GM18909 (cell line): ENCODE measurements around the gene LOXL4.

Source experiments
- ATAC-seq: cut with Tn5 transposase; IDR thresholded peaks from one replicate; pipeline ENCODE4 v1.9.1; 2021; ENCODE audit warnings: mild to moderate bottlenecking; ENCODE audit not compliant: unreplicated experiment, poor library complexity

LOXL4 gene

DNA sequence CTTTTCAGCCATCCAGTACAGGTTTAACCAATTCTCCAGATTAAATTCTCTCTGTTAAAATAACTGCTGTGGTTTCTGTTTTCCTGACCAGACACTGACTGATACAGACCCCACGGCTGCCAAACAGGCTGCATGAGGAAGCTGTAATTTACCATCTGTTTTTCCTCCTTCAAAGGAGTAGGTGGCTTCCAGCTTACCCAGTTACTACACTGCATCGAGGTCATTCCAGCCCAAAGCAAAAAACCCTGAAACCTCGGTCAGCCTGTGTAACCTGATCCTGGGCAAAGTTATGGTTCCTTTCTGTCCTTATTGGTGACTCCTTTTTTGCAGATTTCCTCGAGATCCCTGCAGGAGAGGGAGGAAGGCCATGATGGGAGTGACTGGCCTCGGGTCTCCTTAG lies 27.9 kb upstream of the LOXL4 start:
- ATAC-seq = no peak

DNA sequence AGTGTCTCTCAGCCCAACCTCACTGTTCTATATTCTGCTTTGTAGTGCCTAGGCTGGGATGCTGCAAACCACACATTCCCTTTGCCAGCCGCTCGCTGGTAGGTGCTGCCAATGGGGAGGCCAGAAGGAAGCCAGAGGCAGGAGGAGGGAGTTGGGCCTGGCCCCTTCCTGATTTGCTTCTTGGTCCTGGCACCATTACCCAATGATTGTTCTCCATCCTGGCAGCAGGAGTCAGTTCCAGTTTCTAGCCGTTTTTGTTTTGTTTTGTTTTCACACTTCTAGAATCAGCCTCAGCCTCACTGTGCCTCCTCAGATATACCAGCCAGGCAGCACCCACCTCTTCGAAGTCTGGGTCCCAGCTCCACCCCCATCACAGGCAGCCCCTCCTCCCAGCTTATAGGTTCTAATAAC lies 27.4 kb upstream of the LOXL4 start:
- ATAC-seq = no peak

DNA sequence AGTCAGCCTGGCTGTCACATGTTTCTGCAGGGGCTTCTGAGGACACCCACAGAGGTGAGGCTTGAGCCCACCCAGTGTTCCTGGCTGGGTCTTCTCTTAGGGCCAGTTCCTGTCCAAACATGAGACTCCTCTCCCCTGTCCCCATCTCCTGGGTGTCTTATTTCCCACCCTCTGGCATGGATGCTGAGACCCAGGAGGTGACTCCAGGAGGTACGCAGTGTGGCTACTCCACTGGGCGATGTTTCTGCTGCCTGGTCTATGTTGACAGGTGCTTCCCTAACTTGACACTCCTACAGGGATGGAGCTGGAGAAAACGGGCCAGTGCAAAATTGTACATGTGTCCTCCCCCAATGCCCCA lies 26.3 kb upstream of the LOXL4 start:
- ATAC-seq = no peak

DNA sequence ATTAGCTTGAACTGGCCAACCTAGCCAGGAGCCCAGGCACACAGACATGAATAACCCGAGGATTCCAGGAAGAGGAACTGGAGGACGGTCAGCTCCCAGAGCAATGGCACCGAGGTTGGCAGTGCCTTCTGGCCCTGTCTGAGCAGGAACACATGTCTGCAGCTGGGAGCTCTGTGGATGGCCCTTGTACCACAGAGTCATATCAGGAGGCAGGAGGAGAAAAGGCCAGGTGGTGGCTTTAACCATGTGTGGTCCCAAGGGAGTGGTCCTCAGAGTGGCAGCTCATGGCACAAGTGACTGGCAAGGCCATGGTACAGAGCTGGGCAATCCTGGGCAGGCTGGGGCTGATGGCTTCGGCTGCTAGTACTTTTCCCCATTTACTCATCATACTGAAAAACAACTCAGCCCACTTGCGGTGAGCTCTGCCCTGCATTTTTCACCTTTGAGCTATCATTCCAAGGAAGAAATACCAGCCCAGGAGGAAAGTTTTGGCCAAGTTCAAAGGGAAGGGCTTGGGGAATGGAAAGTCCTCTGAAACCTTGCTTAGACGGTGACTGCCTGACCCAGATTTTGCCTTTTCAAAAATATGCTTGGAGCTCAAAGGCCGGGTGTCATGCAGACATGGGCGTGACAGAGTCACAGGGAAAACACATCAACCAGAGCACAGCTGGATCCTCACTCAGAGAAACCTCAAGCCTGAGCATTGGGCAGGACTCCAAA lies 25.7 kb upstream of the LOXL4 start:
- no peak for ATAC-seq

DNA sequence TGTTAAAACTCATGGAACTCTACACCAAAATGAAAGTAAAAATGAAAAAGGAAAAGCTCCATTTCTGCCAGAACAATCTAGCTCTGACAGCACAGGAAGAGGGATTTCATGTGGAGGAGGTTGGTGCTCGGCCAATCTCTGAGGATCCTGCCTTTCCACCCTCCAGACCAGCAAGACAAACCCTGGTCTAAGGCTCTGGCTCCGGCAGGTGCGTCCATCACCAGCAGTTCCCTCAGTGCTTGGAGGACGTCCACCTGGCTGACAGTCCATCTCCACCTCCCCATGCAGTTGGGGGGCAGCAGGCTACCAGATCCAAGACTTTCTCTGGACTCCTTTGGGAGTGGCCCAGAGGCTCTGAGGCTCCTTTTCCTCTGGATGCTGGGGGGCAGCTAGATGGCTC lies 25.0 kb upstream of the LOXL4 start:
- no peak for ATAC-seq

DNA sequence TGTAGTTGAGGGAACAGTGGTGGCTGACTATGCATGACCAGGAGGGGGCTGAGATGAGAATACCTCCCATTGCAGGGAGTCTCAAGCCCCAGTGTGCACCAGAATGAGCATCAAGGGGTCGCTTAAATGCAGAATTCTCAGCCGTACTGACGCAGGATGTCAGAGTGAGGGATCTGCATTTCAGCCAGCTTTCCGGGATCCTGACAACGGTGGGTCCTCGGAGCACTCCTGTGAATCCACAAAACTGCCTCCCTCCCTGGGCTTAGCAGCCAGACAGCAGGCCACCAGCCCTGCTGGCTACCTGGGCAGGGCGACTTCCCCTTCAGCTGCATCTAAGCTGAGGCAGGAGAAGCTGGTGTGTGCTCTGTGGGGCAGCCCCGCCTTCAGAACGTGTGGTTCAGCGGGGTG lies 21.8 kb upstream of the LOXL4 start:
- ATAC-seq = no peak

DNA sequence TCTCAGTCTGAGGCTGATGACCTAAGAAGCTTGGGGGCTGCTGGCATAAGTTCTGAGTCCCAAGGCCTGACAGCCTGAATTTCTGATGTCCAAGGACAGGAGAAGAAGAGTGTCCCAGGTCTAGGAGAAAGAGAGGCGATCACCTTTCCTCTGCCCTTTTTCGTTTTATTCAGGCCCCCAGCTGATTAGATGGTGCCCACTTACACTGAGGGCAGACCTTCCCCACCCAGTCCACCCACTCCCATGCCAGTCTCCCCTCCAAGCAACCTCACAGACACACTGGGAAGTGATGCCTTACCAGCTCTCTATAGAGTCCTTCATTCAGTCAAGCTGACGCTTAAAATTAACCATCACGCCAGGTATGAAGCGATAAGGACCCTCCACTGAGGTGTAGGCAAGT lies 19.3 kb upstream of the LOXL4 start:
- ATAC-seq = no peak

DNA sequence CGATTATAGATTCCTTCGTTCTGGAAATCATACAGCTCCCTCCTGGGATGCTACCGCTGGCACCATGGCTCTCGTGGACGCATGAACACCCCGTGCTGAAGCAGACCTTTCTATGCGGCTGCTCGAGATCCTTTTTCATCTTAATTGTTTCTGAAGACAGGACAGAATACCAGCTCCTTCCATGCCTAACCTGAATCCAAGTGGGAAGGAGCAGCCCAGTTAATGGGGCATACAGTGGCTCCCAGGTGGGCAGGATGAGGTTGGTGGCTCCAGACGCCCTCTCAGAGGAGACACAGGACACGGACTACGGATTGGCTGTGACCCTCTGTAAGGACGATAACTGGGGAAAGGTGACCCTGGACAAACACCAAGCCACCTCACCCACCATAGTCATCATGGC lies 18.4 kb upstream of the LOXL4 start:
- ATAC-seq = no peak

DNA sequence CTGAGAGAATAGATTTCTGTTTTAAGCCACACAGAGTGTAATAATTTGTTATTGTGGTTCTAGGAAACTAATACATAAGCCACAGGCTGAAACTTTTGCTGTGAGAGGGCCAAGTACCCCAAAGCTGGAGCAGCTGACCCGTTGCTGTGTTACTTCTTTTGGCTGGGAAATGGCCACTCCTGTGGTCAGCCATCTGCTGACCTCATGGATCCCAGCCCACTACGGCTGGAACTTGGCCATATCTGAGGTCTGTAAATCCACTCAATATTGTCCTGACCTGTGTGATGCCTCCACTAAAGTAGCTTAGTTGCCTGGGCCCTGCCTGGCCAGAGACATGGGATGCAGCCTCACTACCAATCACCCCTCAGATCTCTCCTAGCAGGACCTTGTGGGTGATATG lies 17.4 kb upstream of the LOXL4 start:
- ATAC-seq = no peak

DNA sequence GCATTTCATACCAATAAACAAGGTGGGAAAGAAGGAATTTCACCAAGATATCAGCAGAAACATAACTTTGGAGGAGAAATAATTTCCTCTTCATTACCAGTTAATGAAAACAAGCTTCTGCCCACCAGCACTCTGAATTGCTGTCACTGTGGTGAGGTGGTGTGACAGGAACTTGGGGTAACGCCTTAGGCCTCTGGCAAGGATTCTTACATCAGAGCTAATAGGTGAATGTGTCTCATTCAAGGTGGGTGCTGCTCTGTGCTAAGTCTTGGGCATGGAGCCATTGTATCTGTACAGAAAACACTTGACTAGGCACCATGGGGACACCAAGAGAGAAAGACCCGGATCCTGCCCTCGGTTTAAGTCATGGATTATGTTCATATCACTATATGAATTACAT lies 8.3 kb upstream of the LOXL4 start:
- ATAC-seq = no peak

DNA sequence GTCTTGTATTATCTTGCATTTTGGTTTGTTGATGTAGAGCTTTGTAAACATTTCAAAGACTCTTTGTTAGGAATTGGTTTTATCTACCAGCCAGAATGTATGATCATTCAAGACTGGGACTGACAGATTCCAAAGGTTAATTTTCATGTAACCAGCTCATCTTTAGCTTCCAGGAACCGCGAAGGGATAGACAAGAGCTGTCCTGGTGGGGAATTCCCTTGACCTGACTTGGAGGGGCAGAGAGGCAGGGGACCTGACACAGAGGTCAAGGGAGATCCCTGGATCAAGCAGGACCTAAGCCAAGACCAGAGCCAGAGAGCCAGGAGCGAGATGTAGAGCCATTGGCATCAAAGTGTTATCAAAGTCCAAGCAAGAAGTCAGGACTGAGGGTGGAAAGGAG lies 6.6 kb upstream of the LOXL4 start:
- ATAC-seq = no peak

DNA sequence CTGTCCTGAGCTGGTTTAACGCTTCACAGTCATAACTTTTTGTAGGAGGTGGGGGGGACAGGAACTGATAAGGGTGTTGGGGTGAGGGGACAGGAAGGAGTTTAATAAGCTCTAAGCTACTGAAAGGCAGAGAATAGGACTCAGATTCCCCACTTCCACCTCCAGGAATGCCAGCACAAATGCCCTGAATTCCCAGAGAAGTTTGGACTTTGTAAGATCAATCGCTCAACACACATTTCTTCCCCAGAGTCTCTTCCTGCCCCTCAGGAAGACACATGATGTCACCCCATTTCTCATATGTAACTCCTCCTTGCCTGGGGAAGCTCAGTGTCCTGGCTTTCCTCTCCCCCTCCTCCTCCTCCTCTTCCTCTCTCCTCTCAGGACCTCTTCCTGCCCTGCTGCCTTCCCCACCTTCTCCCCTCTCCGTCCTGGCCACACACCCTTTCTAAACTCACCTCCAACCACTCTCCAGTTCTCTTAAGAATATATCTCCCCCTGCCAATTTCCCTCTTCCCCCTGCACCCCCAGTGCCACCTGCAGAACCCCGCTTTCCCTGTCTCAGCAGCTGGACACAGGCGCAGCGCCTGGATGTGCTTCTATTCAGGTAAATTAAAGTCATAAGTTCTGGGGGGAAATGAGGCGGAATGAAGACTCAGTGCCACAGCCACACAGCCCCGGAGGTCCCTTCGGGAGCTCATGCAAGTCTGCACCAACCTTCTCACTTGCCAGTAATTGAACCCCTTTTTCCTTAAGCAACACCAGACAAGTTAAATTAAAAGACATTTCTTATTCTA lies 5.3 kb upstream of the LOXL4 start:
- no peak for ATAC-seq

DNA sequence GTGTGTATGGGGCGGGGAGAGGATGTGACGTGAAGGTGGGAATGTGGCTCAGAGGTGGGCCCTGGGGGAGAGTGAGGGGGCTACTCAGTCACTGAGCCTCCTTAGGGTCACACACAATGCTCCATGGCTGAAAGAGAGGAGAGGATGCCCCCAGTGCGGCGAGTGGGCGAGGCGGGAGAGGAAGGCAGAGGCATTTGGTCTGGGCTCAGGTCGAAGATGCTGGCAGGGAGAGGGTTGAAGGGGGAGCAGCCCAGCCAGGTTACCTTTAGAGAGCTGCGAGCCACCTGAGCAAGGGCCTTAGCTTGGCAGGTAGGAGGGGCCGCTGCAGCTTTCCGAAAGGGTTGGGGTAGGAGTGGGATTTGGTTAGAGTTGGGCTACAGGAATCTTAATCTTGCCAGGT lies 4.7 kb upstream of the LOXL4 start:
- ATAC-seq = no peak

DNA sequence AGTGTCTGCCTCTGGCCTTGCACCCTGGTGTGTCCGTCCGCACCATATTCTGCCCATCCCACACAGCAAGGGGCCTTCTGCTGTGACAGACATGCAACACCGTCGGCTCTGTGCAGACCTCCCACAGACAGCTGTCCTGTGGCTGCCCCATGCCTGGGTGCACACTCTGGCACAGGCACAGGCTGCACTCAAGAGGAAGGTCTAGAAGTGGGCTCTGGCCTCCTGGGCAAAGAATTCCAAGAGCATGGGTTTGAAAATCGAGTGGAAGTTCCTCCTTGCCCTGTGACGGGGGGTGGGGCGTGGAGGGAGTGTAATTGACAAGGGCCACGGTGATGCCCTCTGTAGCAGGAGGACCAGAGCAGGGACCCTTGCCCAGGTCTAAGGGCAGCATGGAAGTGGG lies 4.3 kb upstream of the LOXL4 start:
- no peak for ATAC-seq

DNA sequence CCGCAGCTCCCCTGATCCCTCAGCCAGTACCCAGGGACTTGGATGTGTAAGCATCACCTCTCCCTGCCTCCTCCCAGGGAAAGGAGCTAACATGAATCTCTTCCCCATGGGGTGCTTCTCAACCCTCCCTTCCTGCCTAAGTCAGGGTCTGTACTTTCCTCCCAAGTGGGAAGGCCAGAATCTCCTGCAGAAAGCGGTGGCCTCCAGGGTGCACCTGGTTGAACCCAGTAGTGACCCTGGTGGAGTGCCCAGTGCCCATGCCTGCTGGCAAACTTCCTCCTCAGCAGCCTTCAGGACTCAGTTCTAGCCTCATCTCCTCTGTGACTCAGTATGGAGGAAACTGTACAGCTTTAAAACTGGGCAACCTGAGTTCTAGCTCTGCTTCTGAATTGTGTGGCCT lies 2.8 kb upstream of the LOXL4 start:
- no peak for ATAC-seq

DNA sequence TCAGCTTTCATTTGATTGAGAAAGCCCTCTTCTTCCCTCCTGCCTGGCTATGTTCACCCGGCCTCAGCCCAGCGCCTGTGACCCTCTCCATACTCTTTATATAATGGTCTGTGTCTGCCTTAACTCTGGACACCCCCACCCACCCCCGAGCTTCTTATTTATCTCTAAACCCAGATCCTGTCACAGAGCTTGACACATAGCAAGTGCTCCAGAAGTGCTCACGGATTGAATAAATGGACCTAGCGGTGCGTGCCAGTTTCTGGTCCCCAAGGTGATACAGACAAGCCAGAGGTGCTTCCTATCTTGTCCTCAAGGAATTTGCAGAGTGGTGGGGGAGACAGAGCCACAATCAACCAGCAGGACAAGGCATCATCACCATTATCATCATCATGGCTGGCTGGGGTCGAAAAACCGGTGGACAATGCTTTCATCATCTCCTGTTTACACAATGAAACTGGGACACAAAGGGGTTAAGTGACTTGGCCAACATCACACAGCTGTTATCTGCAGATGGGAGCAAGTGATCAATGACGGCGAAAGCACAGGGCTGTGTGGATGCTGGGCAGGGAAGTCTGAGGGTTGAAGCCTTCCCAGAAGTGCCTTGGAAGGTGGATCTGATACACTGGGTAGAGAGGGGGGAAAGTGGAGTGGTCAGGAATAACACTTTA lies 2.2 kb upstream of the LOXL4 start:
- no peak for ATAC-seq

DNA sequence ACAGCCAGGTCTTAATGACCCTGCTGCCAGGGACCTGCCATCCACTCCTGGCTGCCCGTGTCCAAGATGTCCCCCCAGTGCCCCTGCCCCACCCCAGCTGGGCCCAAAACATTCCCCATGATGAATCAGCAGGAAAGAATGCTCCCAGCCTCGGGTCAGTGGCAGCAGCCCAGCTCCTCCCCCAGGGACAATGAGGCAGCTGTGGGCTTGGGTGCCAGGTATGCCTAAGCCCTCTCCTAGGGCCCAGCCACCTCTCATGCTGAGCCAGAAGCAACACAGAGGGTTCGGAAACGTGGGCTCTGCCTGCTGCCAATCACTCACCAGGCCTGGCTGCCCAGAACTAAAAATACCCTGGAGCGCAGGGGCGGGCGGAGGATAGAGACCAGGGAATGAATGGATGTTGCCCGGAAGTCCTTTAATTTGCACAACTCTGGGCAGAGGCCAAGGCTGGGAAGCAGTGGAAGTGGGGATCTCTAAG lies 1.5 kb upstream of the LOXL4 start:
- ATAC-seq = no peak

DNA sequence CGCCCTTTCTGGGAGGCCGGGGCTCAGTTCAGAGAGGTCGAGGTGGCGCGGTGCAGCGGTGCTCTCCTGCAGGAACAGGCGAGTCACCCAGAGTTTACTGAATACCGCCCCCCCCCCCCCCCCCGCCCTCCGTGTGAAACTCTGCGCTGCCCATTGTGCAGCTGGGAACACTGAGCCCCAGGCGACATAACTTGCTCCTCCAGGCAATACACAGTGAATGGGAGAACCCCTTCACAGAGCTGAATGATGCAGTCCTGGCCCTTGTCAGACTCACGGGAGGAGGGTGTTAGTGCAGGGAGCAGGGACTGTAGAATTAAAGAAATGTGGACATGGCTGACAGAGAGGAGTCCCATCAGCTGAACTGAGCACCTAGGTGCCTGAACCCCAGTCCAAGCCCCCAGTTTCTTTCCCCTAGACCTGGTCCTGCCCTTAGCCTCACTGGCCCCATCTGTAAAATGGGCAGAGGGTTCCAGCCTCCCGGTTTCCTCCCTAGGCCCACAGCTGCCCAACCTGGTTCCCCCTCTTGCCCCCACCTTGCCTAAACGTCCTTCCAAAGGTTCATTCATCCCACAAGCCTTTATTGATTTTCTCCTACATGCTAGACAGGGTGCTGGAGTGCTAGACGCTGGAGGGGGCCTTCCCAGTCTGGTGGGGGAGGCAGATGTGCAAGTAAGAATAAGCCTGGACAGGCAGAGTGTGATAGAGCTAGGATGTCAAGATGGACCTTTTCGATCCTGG lies 869 bp upstream of the LOXL4 start:
- no peak for ATAC-seq

DNA sequence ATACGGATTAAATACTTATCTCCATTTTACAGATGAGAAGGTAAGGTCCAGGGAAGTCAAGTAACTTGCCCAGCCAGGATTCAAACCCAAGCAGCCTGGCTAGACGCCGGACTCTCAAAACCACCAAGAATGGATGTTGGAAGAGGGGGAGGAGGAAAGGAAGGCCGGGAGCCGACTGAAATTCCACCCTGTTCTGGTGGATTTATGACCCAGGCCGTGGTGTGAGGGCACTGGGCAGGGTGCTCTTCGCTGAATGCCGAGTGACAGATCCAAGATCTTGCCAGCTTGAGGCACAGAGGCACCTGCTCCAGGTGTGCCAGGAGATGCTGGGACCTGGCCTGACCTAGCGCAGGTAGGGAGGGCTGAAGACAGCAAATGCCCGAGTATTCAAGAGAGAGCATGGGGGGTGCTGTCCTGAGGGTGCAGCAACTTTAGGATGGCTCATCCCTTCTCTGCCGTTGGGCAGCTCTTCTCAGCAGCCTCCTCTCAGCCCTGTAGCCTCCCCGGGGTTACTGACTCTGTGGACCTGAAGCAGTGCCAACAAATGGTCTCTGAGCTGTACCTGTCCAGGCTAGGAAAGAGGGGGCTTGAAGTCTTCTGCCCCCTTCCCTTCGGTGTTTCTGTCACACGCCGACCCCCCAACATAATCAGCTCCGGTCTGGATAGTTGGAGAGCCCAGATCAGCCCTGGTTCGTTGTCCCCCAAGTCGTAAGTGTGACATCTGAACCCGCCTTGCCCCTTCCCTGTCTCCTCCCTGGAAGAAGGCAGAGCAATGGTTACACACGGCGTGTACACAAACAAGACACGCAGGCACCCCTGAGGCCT lies 713 bp downstream of the LOXL4 start:
- ATAC-seq = no peak

DNA sequence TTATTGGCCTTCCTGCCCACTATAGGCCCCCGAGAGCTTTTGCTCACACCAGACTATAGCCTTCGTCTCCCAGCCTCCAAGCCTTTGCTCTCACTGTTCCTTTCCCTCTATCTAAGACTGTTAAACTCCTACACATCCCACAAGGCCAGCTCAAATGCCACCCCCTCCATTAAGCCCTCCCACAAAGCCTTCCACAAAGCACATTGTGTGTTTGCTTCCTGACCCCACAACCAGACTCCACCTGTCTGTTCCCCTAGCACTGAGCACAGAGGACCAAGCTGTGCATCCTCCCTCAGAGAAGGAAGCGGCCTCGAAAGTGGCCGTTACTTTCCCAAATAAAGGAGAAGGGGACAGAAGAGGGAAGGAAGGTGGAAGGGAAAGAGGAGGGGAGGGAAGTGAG lies 1.3 kb downstream of the LOXL4 start:
- ATAC-seq = no peak
